Liver (tissue), 9 donors: ENCODE results near the gene SLC16A10. TPM values are rescaled to one million over a fixed set of nuclear protein-coding genes. Genes with fewer than 3 reads are reported as not detected.

Source experiments
- DNase-seq: peaks from one replicate; pipeline ENCODE4 v3.0.0-alpha.2; 2017; ENCODE audit warnings: low spot score
- H3K27ac ChIP-seq, 2 donors: one replicate each; pipeline ENCODE4 v1.7.0; 2013; ENCODE audit warnings: inconsistent platforms in 2 of 2, low read length in 2 of 2, control low read depth in 1 of 2, low read depth in 1 of 2, mild to moderate bottlenecking in 1 of 2
- H3K27me3 ChIP-seq, 4 donors: one replicate each; pipeline versions ENCODE4 v1.6.1 to v1.7.0; 2013; ENCODE audit warnings: low read length in 3 of 4, inconsistent platforms in 1 of 4, mild to moderate bottlenecking in 1 of 4, moderate library complexity in 1 of 4; ENCODE audit not compliant: control insufficient read depth in 4 of 4, insufficient read depth in 4 of 4
- H3K36me3 ChIP-seq, 4 donors: one replicate each; pipeline versions ENCODE4 v1.6.1 to v1.7.0; 2013; ENCODE audit warnings: low read length in 3 of 4, mild to moderate bottlenecking in 3 of 4, low read depth in 1 of 4, moderate library complexity in 1 of 4; ENCODE audit not compliant: control insufficient read depth in 4 of 4, insufficient read depth in 3 of 4
- H3K4me1 ChIP-seq, 4 donors: one replicate each; pipeline versions ENCODE4 v1.6.1 to v1.7.0; 2013; ENCODE audit warnings: low read length in 3 of 4, mild to moderate bottlenecking in 3 of 4, moderate library complexity in 1 of 4; ENCODE audit not compliant: control insufficient read depth in 4 of 4, insufficient read depth in 4 of 4
- H3K4me3 ChIP-seq, 3 donors: one replicate each; pipeline versions ENCODE4 v1.6.1 to v1.7.0; 2013; ENCODE audit warnings: low read length in 3 of 3, control low read depth in 1 of 3, low read depth in 1 of 3, mild to moderate bottlenecking in 1 of 3
- H3K9ac ChIP-seq, 2 donors: one replicate each; pipeline ENCODE4 v1.7.0; 2013; ENCODE audit warnings: low read length in 2 of 2, mild to moderate bottlenecking in 2 of 2, moderate library complexity in 2 of 2, control low read depth in 1 of 2, low read depth in 1 of 2
- H3K9me3 ChIP-seq, 4 donors: one replicate each; pipeline versions ENCODE4 v1.6.1 to v1.7.0; 2013; ENCODE audit warnings: low read length in 3 of 4; ENCODE audit not compliant: control insufficient read depth in 4 of 4
- ATF3 ChIP-seq: IDR thresholded peaks from 2 replicates; pipeline ENCODE4 v1.6.1; 2016; ENCODE audit warnings: antibody characterized with exemption
- CTCF ChIP-seq: fragments of 150-350 bp; IDR thresholded peaks from 2 replicates; pipeline ENCODE4 v1.5.1; 2017; ENCODE audit warnings: improper control_type of control experiment, low read depth, low read length; ENCODE audit not compliant: missing input control
- EGR1 ChIP-seq, 2 donors: IDR thresholded peaks; 2 replicates each; pipeline ENCODE4 v1.6.1; 2016 to 2018; ENCODE audit warnings: antibody characterized with exemption in 2 of 2, low read depth in 2 of 2
- FOXA1 ChIP-seq: IDR thresholded peaks from 2 replicates; pipeline ENCODE4 v1.6.1; 2016; ENCODE audit warnings: antibody characterized with exemption
- FOXA2 ChIP-seq: IDR thresholded peaks from 2 replicates; pipeline ENCODE4 v1.6.1; 2016; ENCODE audit warnings: antibody characterized with exemption
- GABPA ChIP-seq, 2 donors: IDR thresholded peaks in 1 of 2; conservative IDR thresholded peaks in 1 of 2; 2 replicates each; pipeline ENCODE4 v1.6.1; 2016; ENCODE audit warnings: antibody characterized with exemption in 2 of 2, mild to moderate bottlenecking in 1 of 2, moderate library complexity in 1 of 2
- HNF4A ChIP-seq, 2 donors: conservative IDR thresholded peaks; 2 replicates each; pipeline ENCODE4 v1.6.1; 2016; ENCODE audit warnings: antibody characterized with exemption in 2 of 2, mild to moderate bottlenecking in 2 of 2
- HNF4G ChIP-seq: IDR thresholded peaks from 2 replicates; pipeline ENCODE4 v1.6.1; 2016; ENCODE audit warnings: antibody characterized with exemption
- JUND ChIP-seq, 2 donors: IDR thresholded peaks; 2 replicates each; pipeline ENCODE4 v1.6.1; 2016; ENCODE audit warnings: antibody characterized with exemption in 2 of 2
- MAX ChIP-seq: IDR thresholded peaks from 2 replicates; pipeline ENCODE4 v1.6.1; 2016; ENCODE audit warnings: antibody characterized with exemption
- NR2F2 ChIP-seq: IDR thresholded peaks from 2 replicates; pipeline ENCODE4 v1.6.1; 2016; ENCODE audit warnings: antibody characterized with exemption
- RAD21 ChIP-seq, 2 donors: IDR thresholded peaks; 2 replicates each; pipeline ENCODE4 v1.6.1; 2016; ENCODE audit warnings: antibody characterized with exemption in 2 of 2, mild to moderate bottlenecking in 2 of 2
- REST ChIP-seq: IDR thresholded peaks from 2 replicates; pipeline ENCODE4 v1.6.1; 2016; ENCODE audit warnings: antibody characterized with exemption, mild to moderate bottlenecking
- RXRA ChIP-seq, 2 donors: IDR thresholded peaks; 2 replicates each; pipeline ENCODE4 v1.6.1; 2017 to 2018; ENCODE audit warnings: antibody characterized with exemption in 2 of 2, mild to moderate bottlenecking in 1 of 2
- SP1 ChIP-seq: IDR thresholded peaks from 2 replicates; pipeline ENCODE4 v1.6.1; 2018; ENCODE audit warnings: antibody characterized with exemption, mild to moderate bottlenecking
- TAF1 ChIP-seq: conservative IDR thresholded peaks from 2 replicates; pipeline ENCODE4 v1.6.1; 2016; ENCODE audit warnings: antibody characterized with exemption, mild to moderate bottlenecking
- YY1 ChIP-seq: IDR thresholded peaks from 2 replicates; pipeline ENCODE4 v1.6.1; 2016; ENCODE audit warnings: antibody characterized with exemption, mild to moderate bottlenecking
- ZBTB33 ChIP-seq: IDR thresholded peaks from 2 replicates; pipeline ENCODE4 v1.6.1; 2016; ENCODE audit warnings: antibody characterized with exemption
- WGBS: extraction: QIAGEN DNeasy Blood & Tissue Kit; methylation state at CpG from one replicate; pipeline ENCODE4 v1.1.7; 2013; 5-methylcytosine and 5-hydroxymethylcytosine counted together
- polyA plus RNA-seq, 2 donors: library from polyadenylated mRNA; stranded (reverse) in 1 of 2; unstranded in 1 of 2; fragments of 200-250 nt in 1 of 2; fragments of >200 nt in 1 of 2; fragmentation: Nextera tagmentation in 1 of 2; extraction: Ambion mirVana in 1 of 2; gene quantifications; one replicate each; pipeline versions ENCODE4 v1.2.1 to v1.2.3, GENCODE V29; 2013 to 2015
- total RNA-seq, 2 donors: library from RNA; depleted of rRNA; stranded (reverse); fragments of >200 nt; gene quantifications; one replicate each; pipeline ENCODE4 v1.2.3, GENCODE V29; 2014
- donor health status: healthy.
- donor health status: healthy.
- donor health status: healthy.
- donor health status: healthy.
- donor health status: healthy.

Gene SLC16A10
- total and polyA plus RNA-seq, 4 donors: 1.8 to 16.7 (median 8.4) TPM

GRCh38 chr6:111248789-111249188 is 161.5 kb downstream of the SLC16A10 start:
- Histone ChIP-seq H3K9me3 (no peaks in the 10 kb centered on the region), H3K9ac (no peak overlapping the region), H3K27me3 (no peaks in the 10 kb centered on the region), H3K4me3 (no peak overlapping the region), H3K27ac (no peak overlapping the region), H3K36me3 (no peaks in the 10 kb centered on the region), H3K4me1 (no peaks in the 10 kb centered on the region)
- no peak for DNase-seq
- TF ChIP-seq EGR1 (IDR thresholded peaks at IDR 0.05; ENCODE audit: low read depth in 2 of 2) (no peak), NR2F2 (no peak), FOXA2 (no peak), FOXA1 (no peak), REST (no peak), RXRA (IDR thresholded peaks at IDR 0.05) (no peak), SP1 (no peak), HNF4A (conservative IDR thresholded peaks at IDR 0.05) (no peak), ZBTB33 (no peak), CTCF (no peak), YY1 (no peak), TAF1 (no peak), MAX (no peak)

GRCh38 chr6:111250791-111251354 is 163.6 kb downstream of the SLC16A10 start:
- no peak for DNase-seq
- H3K4me3 ChIP-seq: no peak overlapping the region
- H3K9ac ChIP-seq: no peak overlapping the region
- no peaks in the 10 kb centered on the region for H3K27me3 ChIP-seq
- TF ChIP-seq JUND (IDR thresholded peaks at IDR 0.05): no peak
- TF ChIP-seq CTCF: no peak
- no peak for TF ChIP-seq TAF1
- no peak for TF ChIP-seq MAX
- no peak for TF ChIP-seq SP1
- TF ChIP-seq YY1: no peak
- TF ChIP-seq ATF3: no peak
- no peak for TF ChIP-seq GABPA (IDR thresholded peaks at IDR 0.05 in 1 of 2, conservative IDR thresholded peaks at IDR 0.05 in 1 of 2)
- no peak for TF ChIP-seq FOXA1
- TF ChIP-seq NR2F2: no peak
- TF ChIP-seq ZBTB33: no peak
- no peak for TF ChIP-seq EGR1 (IDR thresholded peaks at IDR 0.05; ENCODE audit: low read depth in 2 of 2)
- TF ChIP-seq RXRA (IDR thresholded peaks at IDR 0.05): no peak
- no peak for TF ChIP-seq FOXA2
- no peak for TF ChIP-seq HNF4G
- TF ChIP-seq HNF4A (conservative IDR thresholded peaks at IDR 0.05): no peak
- TF ChIP-seq RAD21 (IDR thresholded peaks at IDR 0.05): no peak
- H3K4me1 ChIP-seq: no peaks in the 10 kb centered on the region
- WGBS: 59% methylated on average over 4 of the region's 4 CpGs
- H3K36me3 ChIP-seq: no peaks in the 10 kb centered on the region
- H3K27ac ChIP-seq: no peak overlapping the region
- no peaks in the 10 kb centered on the region for H3K9me3 ChIP-seq
